ENCODE data around the gene HEPN1.

DNA sequence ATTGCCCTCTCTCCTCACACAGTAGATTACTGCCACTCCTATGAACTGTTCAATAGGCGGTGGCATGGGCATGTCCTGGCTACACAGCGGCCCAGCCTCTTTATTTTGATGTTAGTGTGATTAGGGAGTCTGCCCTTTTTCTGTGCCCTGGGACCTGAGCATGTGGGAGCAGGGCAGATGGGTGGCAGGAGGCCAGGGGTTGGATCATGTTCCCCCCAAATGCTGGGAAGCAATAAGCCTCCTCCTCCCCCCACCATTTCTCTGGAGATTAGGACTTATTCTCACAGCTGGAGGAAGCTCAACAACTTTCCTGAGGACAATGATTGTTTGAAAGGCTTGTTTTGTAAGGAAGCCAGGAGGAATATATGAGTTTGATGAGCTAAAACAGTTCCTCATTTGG lies 848 bp downstream of the HEPN1 start:
- TF ChIP-seq POLR2A (conservative IDR thresholded peaks at IDR 0.05) (no peak), NRF1 (conservative IDR thresholded peaks at IDR 0.05 in 1 of 2, IDR thresholded peaks at IDR 0.05 in 1 of 2) (no peak), DMBX1 (CRISPR knock-in tag; IDR thresholded peaks at IDR 0.05; ENCODE audit: borderline replicate concordance) (no peak), CTCF (IDR thresholded peaks at IDR 0.05 in 2 of 3, conservative IDR thresholded peaks at IDR 0.05 in 1 of 3; ENCODE audit: insufficient read depth in 2 of 3, low read depth in 1 of 3, low read length in 3 of 3) (no peak), ZNF644 (tag; IDR thresholded peaks at IDR 0.05; ENCODE audit: low read depth) (no peak), YBX1 (IDR thresholded peaks at IDR 0.05) (no peak), MEIS2 (IDR thresholded peaks at IDR 0.05; ENCODE audit: partially characterized antibody) (no peak), ADNP (tag; IDR thresholded peaks at IDR 0.05) (no peak), CBX2 (IDR thresholded peaks at IDR 0.05; ENCODE audit: insufficient read depth, low read length, poor library complexity, severe bottlenecking) (no peak), ESRRA (IDR thresholded peaks at IDR 0.05; ENCODE audit: borderline replicate concordance, low read depth) (no peak), CUX1 (CRISPR knock-in tag; IDR thresholded peaks at IDR 0.05) (no peak), REST (IDR thresholded peaks at IDR 0.05; ENCODE audit: borderline replicate concordance) (no peak), REST (CRISPR knock-in tag; IDR thresholded peaks at IDR 0.05; ENCODE audit: low read depth) (no peak), RCOR1 (IDR thresholded peaks at IDR 0.05; ENCODE audit: borderline replicate concordance in 1 of 2, low read depth in 2 of 2, low read length in 2 of 2) (no peak)

Data from K562 (cell line).